Islet precursor cell (in vitro differentiated cells): ENCODE results near the gene FAM222A.

Experiments
- DNase-seq: peaks from one replicate; pipeline ENCODE4 v3.0.0-alpha.2; 2018

The FAM222A gene

DNA sequence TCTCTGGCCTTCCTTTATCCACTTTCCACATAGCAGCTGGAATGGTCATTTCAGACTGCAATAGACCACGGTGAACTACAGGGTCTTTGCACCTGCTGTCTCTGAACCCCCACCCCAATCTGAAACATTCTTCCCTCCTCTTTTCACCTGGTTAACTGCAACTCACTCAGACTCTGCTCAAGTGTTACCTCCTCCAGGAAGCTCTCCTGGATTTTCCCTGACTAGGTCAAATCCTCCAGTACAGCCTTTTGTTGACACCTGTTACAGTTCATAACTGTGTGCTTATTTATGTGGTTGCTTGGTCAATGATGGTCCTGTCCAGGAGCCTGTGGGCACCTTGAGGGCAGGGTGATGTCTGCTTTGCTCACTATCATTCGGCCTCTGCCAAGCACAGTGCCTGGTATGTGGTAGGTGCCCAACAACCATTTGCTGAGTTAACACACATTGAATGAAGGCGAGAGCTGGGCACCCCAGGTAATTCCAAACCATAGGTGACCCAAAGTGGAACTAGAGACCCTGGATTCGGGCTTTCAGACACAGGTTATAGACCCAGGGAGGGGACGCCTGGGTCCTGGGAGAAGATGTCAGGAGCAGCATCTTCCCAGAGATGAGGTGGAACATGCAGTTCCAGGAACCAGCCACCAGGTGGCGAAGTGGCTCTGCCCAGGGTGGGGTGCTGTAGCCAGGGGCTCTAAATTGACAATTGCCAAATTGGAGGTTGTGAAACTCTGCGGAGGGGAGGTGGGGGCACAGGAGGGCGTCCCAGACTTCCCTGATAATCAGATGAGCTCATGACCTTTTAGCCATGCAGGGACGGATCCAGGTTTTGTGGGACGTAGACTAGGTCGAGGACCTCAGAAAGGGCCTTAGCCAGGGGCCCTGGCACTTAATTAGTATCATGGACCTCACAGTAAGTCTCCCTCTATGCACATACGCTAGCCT is 91.5 kb downstream of the FAM222A start:
- DNase-seq, result peak; percentile 83

DNA sequence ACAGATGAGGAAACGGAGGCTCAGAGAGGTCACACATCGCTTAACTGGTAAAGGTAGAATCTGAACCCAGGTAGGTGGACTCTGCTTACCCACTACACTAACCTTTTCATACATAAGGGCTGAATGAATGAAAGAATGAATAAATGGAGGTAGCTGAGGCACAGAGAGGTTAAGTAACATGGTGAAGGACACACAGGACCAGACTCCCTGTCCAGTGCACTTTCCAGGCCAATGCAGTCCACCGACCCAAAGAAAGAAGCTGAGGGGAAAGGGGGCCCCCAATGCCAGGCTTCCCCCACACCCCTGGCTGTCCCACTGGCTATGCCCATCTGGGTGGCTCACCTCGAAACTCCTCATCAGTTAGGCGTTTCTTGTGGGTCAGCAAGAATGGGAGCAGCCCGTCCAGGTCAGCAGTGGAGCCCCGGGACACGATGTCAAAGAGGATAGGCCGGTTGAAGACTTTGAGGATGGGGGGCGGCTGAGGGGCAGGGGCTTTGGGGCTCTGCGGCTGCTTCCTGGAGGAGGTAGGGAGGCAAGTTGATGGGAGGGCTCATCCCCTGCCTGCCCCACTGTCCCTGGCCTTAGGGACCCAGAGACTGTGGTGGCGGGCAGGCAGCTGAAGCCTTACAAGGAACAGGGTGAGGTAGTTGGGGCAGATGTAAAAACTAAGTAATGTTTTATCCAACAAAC is 94.5 kb downstream of the FAM222A start:
- DNase-seq, result no peak

DNA sequence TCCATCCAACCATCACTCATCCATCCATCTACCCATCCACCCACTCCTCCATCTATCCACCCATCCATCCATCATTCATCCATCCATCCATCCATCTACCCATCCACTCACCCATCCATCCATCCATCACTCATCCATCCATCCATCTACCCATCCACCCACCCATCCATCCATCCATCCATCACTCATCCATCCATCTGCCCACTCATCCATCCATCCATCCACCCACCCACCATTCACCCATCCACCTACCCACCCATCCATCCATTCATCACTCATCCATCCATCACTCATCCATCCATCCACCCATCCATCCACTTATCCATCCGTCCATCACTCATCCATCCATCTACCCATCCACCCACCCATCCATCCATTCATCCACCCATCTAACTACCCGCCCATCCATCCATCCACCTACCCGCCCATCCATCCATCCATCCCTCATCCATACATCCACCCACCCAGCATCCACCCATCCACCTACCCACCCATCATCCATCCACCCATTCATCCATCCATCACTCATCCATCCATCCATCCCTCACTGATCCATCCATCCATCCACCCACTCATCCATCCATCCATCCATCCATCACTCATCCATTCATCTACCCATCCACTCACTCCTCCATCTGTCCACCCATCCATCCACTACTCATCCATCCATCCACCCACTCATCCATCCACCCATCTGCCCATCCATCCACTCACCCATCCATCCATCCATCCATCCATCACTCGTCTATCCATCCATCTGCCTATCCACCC is 95.4 kb downstream of the FAM222A start:
- DNase-seq, result no peak

DNA sequence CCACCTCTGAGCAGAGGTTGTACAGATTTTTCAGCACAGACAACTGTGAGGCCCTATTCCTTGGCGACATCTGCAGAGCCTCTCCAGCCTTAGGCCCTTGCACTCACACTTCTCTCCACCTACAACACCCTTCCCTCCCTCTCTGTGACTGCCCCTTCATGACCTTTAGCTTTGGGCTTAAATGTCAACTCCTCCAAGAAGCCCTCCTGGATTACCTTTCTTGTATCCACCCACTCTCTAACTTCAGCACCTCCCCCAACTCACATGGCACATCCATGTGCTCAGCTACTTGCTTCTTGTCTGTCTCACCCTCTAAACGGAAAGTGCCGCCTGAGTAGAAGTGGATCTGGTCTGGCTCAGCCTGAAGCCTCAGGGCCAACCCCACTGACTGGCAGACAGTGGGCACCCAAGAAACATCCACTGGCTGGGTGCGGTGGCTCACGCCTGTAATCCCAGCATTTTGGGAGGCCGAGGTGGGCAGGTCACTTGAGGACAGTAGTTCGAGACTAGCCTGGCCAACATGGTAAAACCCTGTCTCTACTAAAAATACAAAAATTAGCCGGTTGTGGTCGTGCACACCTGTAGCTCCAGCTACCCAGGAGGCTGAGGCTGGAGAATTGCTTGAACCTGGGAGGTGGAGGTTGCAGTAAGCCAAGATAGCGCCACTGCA is 97.5 kb downstream of the FAM222A start:
- no peak for DNase-seq

DNA sequence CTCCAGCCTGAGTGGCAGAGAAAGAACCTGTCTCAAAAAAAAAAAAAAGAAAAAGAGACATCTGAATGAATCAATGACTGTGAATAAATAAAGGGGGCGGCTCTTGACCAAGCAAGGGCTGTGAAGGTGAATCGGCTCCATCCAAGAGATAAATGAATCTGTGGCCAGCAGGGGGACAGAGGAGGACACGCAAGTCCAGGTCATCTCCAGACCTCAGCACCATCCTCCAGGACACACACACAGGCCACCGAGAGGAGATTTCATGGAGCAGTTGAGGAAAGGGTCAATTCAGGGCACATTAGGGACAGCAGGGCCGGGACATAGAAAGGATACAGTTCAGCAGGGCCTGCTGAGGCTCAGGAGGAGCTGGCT is 98.0 kb downstream of the FAM222A start:
- no peak for DNase-seq

DNA sequence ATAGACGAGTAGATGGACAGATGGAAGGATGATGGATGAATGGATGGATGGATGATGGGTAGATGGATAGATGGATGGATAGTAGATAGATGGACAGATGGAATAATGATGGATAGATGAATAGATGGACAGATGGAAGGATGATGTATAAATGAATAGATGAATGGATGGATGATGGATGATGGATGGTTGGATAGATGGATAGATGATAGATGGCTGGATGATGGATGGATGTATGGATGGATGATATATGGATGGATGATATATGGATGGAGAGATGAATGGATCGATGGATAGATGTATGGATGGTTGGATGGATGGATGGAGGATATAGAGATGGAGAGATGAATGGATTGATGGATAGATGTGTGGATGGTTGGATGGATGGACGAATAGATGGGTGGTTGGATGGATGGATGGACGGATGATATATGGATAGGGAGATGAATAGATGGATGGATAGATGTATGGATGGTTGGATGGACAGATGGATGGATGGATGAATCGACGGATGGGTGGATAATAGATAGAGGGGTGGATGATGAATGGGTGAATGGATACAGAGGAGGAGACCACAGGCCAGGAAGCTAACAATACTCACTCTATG is 100.3 kb downstream of the FAM222A start:
- DNase-seq, result no peak

DNA sequence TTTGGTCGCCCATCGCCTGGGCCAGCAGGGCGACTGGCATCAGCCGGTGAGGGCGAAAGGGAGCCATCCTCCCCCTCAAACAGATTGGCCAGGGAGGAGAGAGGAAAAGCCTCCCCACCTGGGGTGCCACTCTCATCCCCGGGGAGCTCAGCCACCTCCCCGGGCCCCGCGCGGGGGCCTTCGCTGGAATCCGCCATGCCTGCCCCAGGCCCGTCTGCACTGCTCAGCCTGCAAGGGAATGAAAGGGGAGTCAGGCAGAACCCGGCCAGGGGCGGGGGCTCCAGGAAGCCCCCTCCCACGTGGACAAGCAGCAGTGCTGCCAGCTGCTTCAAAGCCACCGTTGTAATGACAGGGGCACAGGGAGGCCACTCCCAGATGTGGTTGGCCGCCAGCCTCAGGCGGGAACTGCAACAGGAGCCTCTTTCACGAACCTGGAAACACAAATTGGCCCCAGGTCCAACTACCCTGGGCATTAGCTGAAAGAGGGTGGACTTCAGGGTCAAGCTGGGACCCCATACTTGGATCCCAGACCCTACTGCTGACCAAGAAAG is 101.0 kb downstream of the FAM222A start:
- DNase-seq, result no peak

DNA sequence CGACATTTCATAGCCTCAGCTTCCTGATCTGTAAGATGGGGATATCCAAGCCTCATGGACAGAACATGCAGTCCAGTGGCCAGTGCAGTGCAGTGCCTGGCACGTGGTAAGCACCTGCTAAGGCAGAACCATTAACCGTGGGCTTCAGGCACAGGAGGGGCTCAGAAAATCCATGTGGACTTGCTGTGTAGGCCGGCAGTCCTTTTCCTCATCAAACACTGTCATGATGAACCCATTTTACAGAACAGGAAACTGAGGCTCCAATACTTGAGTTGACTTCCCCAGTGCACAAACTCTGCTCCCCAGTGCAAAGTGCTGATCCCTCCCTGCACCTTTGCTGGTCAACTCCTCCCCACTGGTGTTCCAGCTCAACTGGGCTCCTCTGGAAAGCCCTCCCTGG is 101.6 kb downstream of the FAM222A start:
- no peak for DNase-seq

DNA sequence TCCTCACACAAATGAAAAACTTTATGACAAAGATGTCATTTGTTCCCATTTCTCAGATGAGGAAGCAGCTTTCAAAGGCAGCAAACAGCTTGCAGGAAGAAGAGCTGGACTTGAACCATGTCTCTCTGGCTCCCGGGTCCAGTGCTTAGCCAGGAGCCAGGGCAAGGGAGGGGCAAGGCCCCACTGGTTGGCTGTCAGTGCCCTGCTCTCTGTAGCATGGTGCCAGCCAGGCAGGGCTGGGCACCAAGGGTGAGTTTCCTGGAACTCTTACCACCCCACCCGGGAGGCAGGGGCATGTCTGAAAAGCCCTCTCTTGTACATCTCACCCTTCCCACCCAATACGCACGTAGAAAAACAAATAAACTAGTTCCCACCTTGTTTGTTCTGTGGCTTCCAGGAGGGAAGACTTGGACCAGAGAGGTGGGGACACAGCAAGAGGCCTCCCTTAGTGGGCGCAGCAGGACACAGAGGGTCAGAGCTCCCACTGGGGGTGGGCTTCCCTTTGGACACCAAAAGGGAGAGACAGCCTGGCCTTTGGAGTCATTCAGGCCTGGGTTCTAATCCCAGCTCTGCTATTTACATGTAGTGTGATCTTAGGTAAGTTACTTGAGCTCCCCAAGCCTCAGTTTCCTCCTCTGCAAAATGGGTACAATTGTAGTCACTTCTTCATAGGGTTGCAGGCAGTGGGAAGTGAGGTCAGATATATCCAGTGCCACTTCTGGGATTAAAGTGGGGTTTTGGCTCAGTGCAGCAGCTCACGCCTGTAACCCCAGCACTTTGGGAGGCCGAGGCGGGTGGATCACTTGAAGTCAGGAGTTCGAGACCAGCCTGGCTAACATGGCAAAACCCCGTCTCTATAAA is 102.4 kb downstream of the FAM222A start:
- DNase-seq, result peak; percentile 48

DNA sequence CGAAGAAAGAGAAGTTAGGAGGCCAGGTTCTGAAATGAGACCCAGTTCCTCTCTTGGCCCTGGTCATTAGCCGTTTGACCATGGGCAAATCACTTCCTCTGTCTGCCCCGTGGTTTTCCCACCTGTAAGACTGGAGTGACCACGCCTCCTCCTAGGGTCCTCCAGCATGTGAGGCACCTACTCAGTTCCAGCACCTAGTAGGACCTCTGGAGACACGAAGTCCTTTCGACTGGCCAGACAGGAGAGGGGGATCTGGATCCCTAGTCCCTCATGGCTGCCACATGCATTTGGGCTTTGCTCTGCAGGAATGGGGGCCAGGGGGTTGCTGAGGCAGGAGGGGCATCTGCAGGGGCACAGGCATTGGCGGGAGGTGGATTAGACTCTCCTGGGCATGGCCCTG is 103.2 kb downstream of the FAM222A start:
- peak; percentile 40 for DNase-seq

DNA sequence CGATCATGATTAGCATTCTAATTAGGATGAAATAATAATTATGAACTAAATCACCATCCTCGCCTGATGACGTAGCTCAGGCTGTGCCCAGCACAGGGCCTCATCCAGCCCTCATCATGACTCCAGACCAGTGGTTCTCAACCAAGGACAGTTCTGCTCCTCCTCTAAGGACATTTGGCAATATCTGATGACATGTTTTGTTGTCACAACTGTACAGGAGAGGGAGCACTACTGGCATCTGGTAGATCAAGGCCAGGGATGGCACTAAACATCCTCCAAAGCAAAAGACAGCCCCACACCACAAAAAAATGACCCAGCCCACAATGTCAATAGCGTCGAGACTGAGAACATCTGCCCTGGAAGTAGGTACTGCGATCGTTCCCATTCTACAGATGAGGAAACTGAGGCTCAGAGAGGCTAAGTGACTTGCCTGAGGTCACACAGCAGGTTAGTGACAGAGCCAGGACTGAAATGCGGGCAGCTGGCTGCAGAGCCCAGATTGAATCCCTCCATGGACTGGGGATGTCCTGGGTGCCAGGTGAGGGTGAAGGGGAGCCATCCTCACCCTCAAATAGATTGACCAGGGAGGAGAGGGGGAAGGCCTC is 104.1 kb downstream of the FAM222A start:
- no peak for DNase-seq

DNA sequence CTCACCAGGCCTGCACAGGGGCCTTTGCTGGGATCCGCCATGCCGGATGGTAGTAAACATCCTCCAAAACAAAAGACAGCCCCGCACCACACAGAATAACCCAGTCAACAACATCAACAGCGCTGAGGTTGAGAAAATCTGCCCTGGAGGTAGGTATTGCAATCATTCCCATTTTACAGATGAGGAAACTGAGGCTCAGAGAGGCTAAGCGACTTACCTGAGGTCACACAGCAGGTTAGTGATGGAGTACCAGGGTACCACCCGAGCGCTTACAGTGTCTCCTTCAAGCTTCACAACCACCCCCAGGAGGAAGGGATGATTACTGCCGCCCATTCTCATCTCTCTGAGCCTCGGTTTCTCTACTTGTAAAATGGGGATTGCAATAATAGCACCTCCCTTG is 104.6 kb downstream of the FAM222A start:
- peak; percentile 44 for DNase-seq

DNA sequence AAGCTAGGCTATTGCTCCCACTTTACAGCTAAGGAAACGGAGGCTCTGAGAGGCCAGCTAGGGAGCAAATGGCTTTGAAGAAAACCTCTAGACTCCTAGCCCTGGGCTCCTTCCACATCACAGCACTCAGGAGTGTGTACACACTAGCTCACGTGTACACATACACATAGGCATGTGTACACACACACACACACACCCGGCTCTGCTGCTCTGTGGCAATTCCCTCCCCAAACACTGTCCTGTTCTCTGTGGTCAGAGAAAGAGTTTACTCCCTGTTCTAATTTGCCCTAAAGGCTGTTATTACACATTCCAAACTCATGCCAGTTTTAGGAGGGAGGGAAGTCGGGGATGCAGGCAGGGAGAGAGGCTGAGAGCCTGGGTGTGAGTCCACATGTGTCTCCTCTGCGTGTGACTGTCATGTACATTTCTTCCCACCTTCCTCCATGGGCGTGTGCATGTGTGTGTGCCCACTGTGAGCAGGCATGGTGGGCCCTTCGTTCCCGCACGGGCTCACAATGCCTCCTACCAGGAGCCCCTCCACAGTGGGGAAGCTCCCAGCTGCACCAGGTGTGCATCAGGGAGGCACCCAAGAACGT is 105.4 kb downstream of the FAM222A start:
- DNase-seq, result peak; percentile 82
